ENCODE measurements around the gene TMEM11. TPM values are rescaled to one million over a fixed set of nuclear protein-coding genes. Genes with fewer than 3 reads are reported as not detected.

Gene TMEM11
- total RNA-seq, 1 donor = 21.6 TPM

GRCh38 chr17:21176773-21177395 is 37.1 kb downstream of the TMEM11 start:
- no peak overlapping the region for H3K4me3 ChIP-seq (ENCODE audit: low read depth, low read length)
- TF ChIP-seq, protein P1, sequence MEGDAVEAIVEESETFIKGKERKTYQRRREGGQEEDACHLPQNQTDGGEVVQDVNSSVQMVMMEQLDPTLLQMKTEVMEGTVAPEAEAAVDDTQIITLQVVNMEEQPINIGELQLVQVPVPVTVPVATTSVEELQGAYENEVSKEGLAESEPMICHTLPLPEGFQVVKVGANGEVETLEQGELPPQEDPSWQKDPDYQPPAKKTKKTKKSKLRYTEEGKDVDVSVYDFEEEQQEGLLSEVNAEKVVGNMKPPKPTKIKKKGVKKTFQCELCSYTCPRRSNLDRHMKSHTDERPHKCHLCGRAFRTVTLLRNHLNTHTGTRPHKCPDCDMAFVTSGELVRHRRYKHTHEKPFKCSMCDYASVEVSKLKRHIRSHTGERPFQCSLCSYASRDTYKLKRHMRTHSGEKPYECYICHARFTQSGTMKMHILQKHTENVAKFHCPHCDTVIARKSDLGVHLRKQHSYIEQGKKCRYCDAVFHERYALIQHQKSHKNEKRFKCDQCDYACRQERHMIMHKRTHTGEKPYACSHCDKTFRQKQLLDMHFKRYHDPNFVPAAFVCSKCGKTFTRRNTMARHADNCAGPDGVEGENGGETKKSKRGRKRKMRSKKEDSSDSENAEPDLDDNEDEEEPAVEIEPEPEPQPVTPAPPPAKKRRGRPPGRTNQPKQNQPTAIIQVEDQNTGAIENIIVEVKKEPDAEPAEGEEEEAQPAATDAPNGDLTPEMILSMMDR (IDR thresholded peaks at IDR 0.05; ENCODE audit: insufficient read depth, low read depth, low read length) = no peak
- DNase-seq (ENCODE audit: low read depth) = no peak

DNA sequence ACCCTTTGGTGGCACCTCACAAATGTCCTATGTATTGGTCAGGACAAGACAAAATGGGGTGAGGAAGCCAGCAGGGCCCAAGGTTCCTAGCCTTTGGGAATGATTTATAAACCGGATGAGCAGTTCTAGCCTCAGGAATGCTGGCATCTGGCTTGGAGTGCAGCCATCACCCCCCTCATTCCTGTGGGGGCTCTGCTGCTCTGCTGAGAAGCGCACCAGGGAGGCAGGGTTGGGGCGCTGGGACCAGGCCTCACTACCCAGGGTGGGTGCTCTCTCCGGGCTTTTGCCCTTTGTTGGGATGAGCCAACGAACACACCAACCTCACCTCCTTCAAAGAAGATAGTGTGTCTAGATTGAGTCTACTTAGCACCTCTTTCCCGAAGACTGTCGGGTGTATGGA is 39.2 kb downstream of the TMEM11 start:
- no peak overlapping the region for H3K4me3 ChIP-seq (ENCODE audit: low read depth, low read length)
- DNase-seq (ENCODE audit: low read depth) = peak; percentile 77
- TF ChIP-seq, protein P1 (IDR thresholded peaks at IDR 0.05; ENCODE audit: insufficient read depth, low read depth, low read length) = no peak

GRCh38 chr17:21174186-21174585 is 39.8 kb downstream of the TMEM11 start:
- no peak overlapping the region for H3K4me3 ChIP-seq (ENCODE audit: low read depth, low read length)
- DNase-seq (ENCODE audit: low read depth) = peak; percentile 47
- TF ChIP-seq, protein P1 (IDR thresholded peaks at IDR 0.05; ENCODE audit: insufficient read depth, low read depth, low read length) = no peak

DNA sequence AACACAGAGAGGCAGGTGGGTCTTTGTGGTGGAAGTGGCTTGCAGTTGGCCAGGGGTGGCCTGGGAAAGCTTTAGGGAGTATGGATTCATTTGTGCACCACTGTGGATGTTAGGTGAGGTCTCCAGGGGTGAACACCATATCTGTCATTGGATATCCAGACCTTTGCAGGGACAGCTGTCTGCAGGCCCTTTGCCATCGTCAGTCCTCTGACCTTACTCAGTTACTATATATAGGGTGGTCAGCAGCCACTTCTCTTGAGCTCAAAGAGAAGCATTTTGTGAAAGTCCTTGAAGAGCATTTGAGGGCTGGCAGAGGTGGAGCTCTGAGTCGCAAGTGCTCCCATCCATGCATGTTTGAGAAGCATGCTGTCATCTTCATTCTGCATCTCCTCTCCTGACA is 40.4 kb downstream of the TMEM11 start:
- H3K4me3 ChIP-seq (ENCODE audit: low read depth, low read length) = no peak overlapping the region
- DNase-seq (ENCODE audit: low read depth) = no peak
- TF ChIP-seq, protein P1 (IDR thresholded peaks at IDR 0.05; ENCODE audit: insufficient read depth, low read depth, low read length) = no peak

- DNase-seq (ENCODE audit: low read depth) = no peak
- no peak overlapping the region for H3K4me3 ChIP-seq (ENCODE audit: low read depth, low read length)
These were observed 41.1 kb downstream of the TMEM11 start for GRCh38 chr17:21172846-21173245.

GRCh38 chr17:21171970-21172510 is 41.9 kb downstream of the TMEM11 start:
- H3K4me3 ChIP-seq (ENCODE audit: low read depth, low read length) = no peak overlapping the region
- TF ChIP-seq, protein P1 (IDR thresholded peaks at IDR 0.05; ENCODE audit: insufficient read depth, low read depth, low read length) = no peak

More at GRCh38 chr17:21172846-21173245, 41.1 kb downstream of the TMEM11 start:
- TF ChIP-seq, protein P1 (IDR thresholded peaks at IDR 0.05; ENCODE audit: insufficient read depth, low read depth, low read length) = no peak

More at GRCh38 chr17:21171970-21172510, 41.9 kb downstream of the TMEM11 start:
- no peak for DNase-seq (ENCODE audit: low read depth)

Data from fibroblast of villous mesenchyme (primary cell).